Measurements from ENCODE around the gene IL6R.

Gene IL6R

GRCh38 chr1:154502066-154502743 is 97.1 kb downstream of the IL6R start, which contains the start of the genes SHE and TDRD10:
TSS of gene SHE (minus strand) at chr1:154502412. CDS start at chr1:154502026, 386 bp downstream.
TSS of gene TDRD10 (plus strand) at chr1:154502219. CDS start at chr1:154506904, 4,685 bp downstream.
- peaks cover 22% of the 10 kb centered on the region for H3K27me3 ChIP-seq (ENCODE audit: low read depth, low read length)
- peaks cover 0 to 6% of the 10 kb centered on the region in 2 donors for H3K9me3 ChIP-seq (ENCODE audit: control insufficient read depth in 1 of 2, low read length in 2 of 2)
- H3K4me3 ChIP-seq (ENCODE audit: low read depth in 1 of 2, low read length in 2 of 2) = peak within 1 kb of the TSS; percentile 50 to 63
- peaks cover 0 to 17% of the 10 kb centered on the region in 2 donors for H3K4me1 ChIP-seq (ENCODE audit: control insufficient read depth in 1 of 2, insufficient read depth in 2 of 2, low read length in 2 of 2)
- H3K27ac ChIP-seq (ENCODE audit: low read length) = peak within 1 kb of the TSS; percentile 31
- H3K36me3 ChIP-seq (ENCODE audit: control insufficient read depth in 1 of 2, insufficient read depth in 2 of 2, low read length in 2 of 2) = no peaks in the 10 kb centered on the region

- H3K27me3 ChIP-seq (ENCODE audit: low read depth, low read length) = peaks cover 22% of the 10 kb centered on the region
- H3K27ac ChIP-seq (ENCODE audit: low read length) = no peak overlapping the region
Observed at GRCh38 chr1:154502744-154503115, 97.6 kb downstream of the IL6R start.

GRCh38 chr1:154503898-154504297 is 98.8 kb downstream of the IL6R start:
- Histone ChIP-seq H3K27me3 (ENCODE audit: low read depth, low read length) (peaks cover 22% of the 10 kb centered on the region), H3K4me1 (ENCODE audit: control insufficient read depth in 1 of 2, insufficient read depth in 2 of 2, low read length in 2 of 2) (peaks cover 0 to 17% of the 10 kb centered on the region in 2 donors), H3K4me3 (ENCODE audit: low read depth in 1 of 2, low read length in 2 of 2) (no peak overlapping the region), H3K27ac (ENCODE audit: low read length) (no peak overlapping the region), H3K36me3 (ENCODE audit: control insufficient read depth in 1 of 2, insufficient read depth in 2 of 2, low read length in 2 of 2) (no peaks in the 10 kb centered on the region), H3K9me3 (ENCODE audit: control insufficient read depth in 1 of 2, low read length in 2 of 2) (peaks cover 0 to 6% of the 10 kb centered on the region in 2 donors)

More at GRCh38 chr1:154502744-154503115, 97.6 kb downstream of the IL6R start:
- H3K9me3 ChIP-seq (ENCODE audit: control insufficient read depth in 1 of 2, low read length in 2 of 2) = peaks cover 0 to 6% of the 10 kb centered on the region in 2 donors
- peak overlapping the region; percentile 7 to 63 for H3K4me3 ChIP-seq (ENCODE audit: low read depth in 1 of 2, low read length in 2 of 2)
- peaks cover 0 to 17% of the 10 kb centered on the region in 2 donors for H3K4me1 ChIP-seq (ENCODE audit: control insufficient read depth in 1 of 2, insufficient read depth in 2 of 2, low read length in 2 of 2)
- no peaks in the 10 kb centered on the region for H3K36me3 ChIP-seq (ENCODE audit: control insufficient read depth in 1 of 2, insufficient read depth in 2 of 2, low read length in 2 of 2)

- no peaks in the 10 kb centered on the region for H3K4me1 ChIP-seq (ENCODE audit: control insufficient read depth in 1 of 2, insufficient read depth in 2 of 2, low read length in 2 of 2)
- H3K9me3 ChIP-seq (ENCODE audit: control insufficient read depth in 1 of 2, low read length in 2 of 2) = no peaks in the 10 kb centered on the region
- no peaks in the 10 kb centered on the region for H3K27me3 ChIP-seq (ENCODE audit: low read depth, low read length)
- no peak overlapping the region for H3K27ac ChIP-seq (ENCODE audit: low read length)
- H3K4me3 ChIP-seq (ENCODE audit: low read depth in 1 of 2, low read length in 2 of 2) = no peak overlapping the region
- no peaks in the 10 kb centered on the region for H3K36me3 ChIP-seq (ENCODE audit: control insufficient read depth in 1 of 2, insufficient read depth in 2 of 2, low read length in 2 of 2)
Observed at GRCh38 chr1:154512760-154513159, 107.6 kb downstream of the IL6R start.

- no peaks in the 10 kb centered on the region for H3K4me1 ChIP-seq (ENCODE audit: control insufficient read depth in 1 of 2, insufficient read depth in 2 of 2, low read length in 2 of 2)
- no peaks in the 10 kb centered on the region for H3K36me3 ChIP-seq (ENCODE audit: control insufficient read depth in 1 of 2, insufficient read depth in 2 of 2, low read length in 2 of 2)
- no peaks in the 10 kb centered on the region for H3K9me3 ChIP-seq (ENCODE audit: control insufficient read depth in 1 of 2, low read length in 2 of 2)
- H3K4me3 ChIP-seq (ENCODE audit: low read depth in 1 of 2, low read length in 2 of 2) = no peak overlapping the region
- H3K27me3 ChIP-seq (ENCODE audit: low read depth, low read length) = no peaks in the 10 kb centered on the region
- no peak overlapping the region for H3K27ac ChIP-seq (ENCODE audit: low read length)
Observed at GRCh38 chr1:154514066-154514553, 109.0 kb downstream of the IL6R start.

GRCh38 chr1:154517661-154518060 is 112.5 kb downstream of the IL6R start:
- Histone ChIP-seq H3K36me3 (ENCODE audit: control insufficient read depth in 1 of 2, insufficient read depth in 2 of 2, low read length in 2 of 2) (no peaks in the 10 kb centered on the region), H3K9me3 (ENCODE audit: control insufficient read depth in 1 of 2, low read length in 2 of 2) (no peaks in the 10 kb centered on the region), H3K27me3 (ENCODE audit: low read depth, low read length) (no peaks in the 10 kb centered on the region), H3K4me1 (ENCODE audit: control insufficient read depth in 1 of 2, insufficient read depth in 2 of 2, low read length in 2 of 2) (no peaks in the 10 kb centered on the region), H3K27ac (ENCODE audit: low read length) (no peak overlapping the region), H3K4me3 (ENCODE audit: low read depth in 1 of 2, low read length in 2 of 2) (no peak overlapping the region)

All from muscle layer of duodenum (tissue), 2 donors.